H54 (cell line): ENCODE data around the gene SMTNL2.
"Not testable (repeated sequence)": the region's sequence is repeated elsewhere in the genome, so short reads cannot be mapped to it uniquely, and the experiment has no call there.

Experiments used
- DNase-seq: peaks from one replicate; pipeline ENCODE4 v3.0.0; 2011; ENCODE audit warnings: low spot score, mixed read lengths; ENCODE audit not compliant: insufficient read length
- FAIRE-seq: peaks from 3 replicates; lab custom pipeline; 2011; peaks lifted over from hg19 to GRCh38; lab: Jason Lieb, UNC
- POLR2A ChIP-seq: IDR thresholded peaks from 2 replicates; pipeline ENCODE4 v1.6.1; 2011; ENCODE audit warnings: low read depth, mild to moderate bottlenecking, low read length

SMTNL2 gene

GRCh38 chr17:4591529-4591928, 7.2 kb downstream of the SMTNL2 start:
- FAIRE-seq (no peak), DNase-seq (peak; percentile 80)
- no peak for TF ChIP-seq POLR2A

- FAIRE-seq = no peak
- DNase-seq = no peak
- TF ChIP-seq POLR2A = no peak
Measured at GRCh38 chr17:4592240-4593005, 8.1 kb downstream of the SMTNL2 start.

GRCh38 chr17:4593021-4593421, 8.7 kb downstream of the SMTNL2 start:
- DNase-seq (no peak), FAIRE-seq (no peak)
- no peak for TF ChIP-seq POLR2A

GRCh38 chr17:4594406-4594805, 10.1 kb downstream of the SMTNL2 start:
- no peak for FAIRE-seq
- no peak for TF ChIP-seq POLR2A
- DNase-seq = no peak

DNA sequence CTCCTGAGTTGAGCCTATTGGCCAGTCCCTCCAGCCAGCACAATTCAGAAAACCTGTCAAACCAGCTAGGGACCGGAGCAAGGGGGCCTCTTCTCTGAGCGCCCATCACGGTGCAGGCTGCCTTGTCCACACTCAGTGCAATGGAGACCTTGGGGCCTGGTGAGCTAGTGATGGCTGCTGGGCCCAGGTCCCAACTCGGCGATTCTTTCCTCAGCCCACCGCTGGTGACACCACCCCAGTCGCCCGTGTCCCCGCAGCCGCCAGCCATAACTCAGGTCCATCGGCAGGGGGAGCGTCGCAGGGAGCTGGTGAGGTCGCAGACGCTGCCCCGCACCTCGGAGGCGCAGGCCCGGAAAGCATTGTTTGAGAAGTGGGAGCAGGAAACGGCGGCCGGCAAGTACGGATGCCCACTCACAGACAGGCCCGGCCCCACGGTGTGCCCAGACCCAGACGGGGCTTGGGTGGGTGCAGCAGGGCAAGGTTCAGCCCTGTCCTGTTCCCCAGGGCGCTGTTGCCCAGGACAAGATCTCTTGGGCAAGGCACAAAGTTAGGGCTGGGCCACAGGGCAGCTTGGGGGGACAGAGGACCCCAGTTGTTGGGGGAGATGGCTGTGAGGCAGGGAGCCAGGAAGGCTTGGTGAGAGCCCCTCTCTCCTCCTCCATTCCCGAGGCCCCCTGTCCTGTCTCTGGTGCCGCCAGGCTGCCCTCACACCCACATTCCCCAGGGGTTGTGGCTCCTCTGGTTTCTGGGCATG, 10.8 kb downstream of the SMTNL2 start:
- no peak for TF ChIP-seq POLR2A
- DNase-seq = no peak
- FAIRE-seq = no peak

DNA sequence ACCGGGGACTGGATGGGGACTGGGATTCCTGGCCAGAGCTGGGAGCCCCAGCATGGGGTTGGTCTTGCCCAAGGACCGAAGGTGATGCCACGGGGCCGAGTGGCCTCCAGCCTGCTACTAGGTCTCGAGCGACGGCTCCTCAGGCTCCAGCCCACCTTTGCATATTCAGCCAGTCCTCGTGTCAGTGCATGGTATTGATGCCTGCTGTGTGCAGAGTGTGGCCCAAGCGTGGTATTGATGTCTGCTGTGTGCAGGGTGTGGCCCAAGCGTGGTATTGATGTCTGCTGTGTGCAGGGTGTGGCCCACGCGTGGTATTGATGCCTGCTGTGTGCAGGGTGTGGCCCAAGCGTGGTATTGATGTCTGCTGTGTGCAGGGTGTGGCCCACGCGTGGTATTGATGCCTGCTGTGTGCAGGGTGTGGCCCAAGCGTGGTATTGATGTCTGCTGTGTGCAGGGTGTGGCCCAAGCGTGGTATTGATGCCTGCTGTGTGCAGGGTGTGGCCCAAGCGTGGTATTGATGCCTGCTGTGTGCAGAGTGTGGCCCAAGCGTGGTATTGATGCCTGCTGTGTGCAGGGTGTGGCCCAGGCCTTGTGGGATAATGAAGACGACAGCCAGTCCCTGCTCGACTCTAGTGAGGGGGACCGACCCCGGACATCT, 11.5 kb downstream of the SMTNL2 start:
- DNase-seq, FAIRE-seq: not testable (repeated sequence)

GRCh38 chr17:4596636-4597380, 12.5 kb downstream of the SMTNL2 start:
- FAIRE-seq (no peak), DNase-seq (no peak)
- no peak for TF ChIP-seq POLR2A

GRCh38 chr17:4597975-4598374, 13.6 kb downstream of the SMTNL2 start:
- no peak for FAIRE-seq
- no peak for DNase-seq
- TF ChIP-seq POLR2A = no peak

DNA sequence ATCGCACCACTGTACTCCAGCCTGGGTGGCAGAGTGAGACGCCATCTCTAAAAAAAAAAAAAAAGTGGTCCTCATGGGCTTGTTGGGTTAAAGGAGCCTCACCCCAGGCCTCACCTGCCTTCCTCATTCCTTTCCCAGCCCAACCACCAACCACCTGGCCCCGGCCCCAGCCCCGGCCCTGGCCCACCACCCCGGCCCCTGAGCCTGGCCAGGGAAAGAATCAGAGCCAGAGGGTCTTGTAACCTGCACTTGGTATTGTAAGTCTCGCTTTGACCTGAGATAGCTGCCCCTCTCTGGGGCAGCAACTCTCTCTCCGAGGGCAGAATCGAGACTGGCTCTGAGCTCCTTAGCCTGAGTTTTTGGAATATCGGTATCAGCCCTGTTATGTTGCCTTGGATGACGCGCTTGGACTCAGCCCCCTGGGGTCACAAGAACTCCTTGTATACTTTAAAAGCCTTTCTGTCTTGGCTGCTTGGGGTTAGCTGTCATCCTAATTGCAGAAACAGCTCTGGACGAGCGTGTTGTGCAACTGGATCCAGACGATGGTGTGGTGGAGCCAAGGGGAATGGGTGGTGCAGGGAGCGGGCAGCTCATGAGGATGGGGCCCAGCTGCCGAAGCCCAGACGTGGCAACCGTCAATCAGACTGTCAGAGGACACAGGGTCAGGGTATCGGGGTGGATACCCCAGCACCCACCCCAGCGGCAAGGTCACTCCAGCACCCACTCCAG, 14.6 kb downstream of the SMTNL2 start:
- no peak for TF ChIP-seq POLR2A
- FAIRE-seq (no peak), DNase-seq (no peak)

DNA sequence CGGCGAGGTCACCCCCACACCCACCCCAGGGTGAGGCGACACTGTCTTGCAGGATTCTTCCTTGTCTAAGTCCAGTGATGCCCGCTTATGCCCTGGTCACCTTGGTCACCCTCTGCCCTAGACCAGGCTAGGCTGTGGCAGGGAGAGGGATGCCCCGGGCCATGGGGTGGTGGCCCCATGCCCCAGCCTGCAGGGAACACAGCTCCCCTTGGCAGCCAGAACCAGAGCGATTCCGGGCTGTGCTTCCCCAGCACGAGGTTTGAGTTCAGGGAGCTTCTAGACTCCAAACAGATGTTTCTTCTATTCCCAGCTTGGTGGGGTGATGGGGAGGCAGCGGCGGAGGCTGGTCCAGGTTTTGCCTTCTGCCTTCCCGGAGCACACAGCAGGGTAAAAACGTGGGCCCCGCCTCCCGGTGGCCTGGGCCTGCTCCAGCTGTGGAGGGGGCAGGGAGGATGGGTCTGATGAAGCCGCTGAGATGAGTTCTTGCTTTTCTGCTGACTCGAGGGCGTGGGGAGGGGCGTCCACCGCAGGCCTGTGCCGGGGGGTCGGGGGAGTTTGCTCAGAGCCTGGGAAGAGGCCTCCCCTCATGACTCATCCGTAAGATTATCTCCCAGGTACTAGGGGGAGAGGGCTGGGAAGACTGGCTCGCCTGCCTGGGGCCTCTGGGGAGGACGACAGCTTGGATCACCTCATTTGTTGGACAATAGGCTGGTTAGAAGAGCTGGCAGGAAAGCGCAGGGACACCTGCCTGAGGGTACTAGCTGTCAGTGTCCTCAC, 15.4 kb downstream of the SMTNL2 start:
- no peak for TF ChIP-seq POLR2A
- DNase-seq (no peak), FAIRE-seq (no peak)

DNA sequence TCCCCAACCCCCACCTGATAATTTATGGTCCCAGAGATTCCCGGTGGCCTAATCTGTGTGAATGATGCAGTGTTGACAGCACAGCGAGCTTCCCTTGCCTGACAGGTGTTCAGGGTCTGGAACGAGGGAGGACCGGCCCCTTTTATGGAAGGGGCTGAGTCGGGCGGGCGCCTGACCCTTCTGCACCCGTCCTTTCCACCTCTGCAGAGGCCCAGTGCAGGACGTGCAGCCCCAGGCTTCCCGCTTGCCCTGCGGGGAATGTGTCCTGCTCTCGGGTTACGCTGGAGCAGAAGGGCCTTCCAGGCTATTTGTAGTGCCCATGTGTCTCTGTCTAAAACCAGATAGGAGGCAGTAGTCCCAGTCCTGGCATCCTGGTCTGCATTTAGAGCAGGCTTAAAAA, 16.2 kb downstream of the SMTNL2 start:
- DNase-seq (no peak), FAIRE-seq (no peak)
- no peak for TF ChIP-seq POLR2A

DNA sequence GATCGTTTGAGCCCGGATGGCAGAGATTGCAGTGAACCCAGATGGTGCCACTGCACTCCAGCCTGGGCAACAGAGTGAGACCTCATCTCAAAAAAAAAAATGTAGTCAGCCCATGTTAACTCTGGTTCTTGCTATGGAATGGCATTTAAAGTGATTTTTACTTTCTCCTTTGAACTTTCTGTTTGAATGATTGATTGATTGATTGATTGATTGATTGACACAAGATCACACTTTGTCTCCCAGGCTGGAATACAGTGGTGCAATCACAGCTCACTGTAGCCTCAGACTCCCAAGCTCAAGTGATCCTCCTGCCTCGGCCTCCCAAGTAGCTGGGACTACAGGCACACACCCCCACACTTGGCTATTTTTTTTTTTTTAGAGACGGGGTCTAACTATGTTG, 17.0 kb downstream of the SMTNL2 start:
- no peak for TF ChIP-seq POLR2A
- FAIRE-seq = no peak
- no peak for DNase-seq
